Measurements from ENCODE around the gene MRGPRF. TPM values are rescaled to one million over a fixed set of nuclear protein-coding genes. Genes with fewer than 3 reads are reported as not detected.

The MRGPRF gene, protein sequence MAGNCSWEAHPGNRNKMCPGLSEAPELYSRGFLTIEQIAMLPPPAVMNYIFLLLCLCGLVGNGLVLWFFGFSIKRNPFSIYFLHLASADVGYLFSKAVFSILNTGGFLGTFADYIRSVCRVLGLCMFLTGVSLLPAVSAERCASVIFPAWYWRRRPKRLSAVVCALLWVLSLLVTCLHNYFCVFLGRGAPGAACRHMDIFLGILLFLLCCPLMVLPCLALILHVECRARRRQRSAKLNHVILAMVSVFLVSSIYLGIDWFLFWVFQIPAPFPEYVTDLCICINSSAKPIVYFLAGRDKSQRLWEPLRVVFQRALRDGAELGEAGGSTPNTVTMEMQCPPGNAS
- total RNA-seq: 0.07 TPM in 1 of 2 replicates, not detected in the other

DNA sequence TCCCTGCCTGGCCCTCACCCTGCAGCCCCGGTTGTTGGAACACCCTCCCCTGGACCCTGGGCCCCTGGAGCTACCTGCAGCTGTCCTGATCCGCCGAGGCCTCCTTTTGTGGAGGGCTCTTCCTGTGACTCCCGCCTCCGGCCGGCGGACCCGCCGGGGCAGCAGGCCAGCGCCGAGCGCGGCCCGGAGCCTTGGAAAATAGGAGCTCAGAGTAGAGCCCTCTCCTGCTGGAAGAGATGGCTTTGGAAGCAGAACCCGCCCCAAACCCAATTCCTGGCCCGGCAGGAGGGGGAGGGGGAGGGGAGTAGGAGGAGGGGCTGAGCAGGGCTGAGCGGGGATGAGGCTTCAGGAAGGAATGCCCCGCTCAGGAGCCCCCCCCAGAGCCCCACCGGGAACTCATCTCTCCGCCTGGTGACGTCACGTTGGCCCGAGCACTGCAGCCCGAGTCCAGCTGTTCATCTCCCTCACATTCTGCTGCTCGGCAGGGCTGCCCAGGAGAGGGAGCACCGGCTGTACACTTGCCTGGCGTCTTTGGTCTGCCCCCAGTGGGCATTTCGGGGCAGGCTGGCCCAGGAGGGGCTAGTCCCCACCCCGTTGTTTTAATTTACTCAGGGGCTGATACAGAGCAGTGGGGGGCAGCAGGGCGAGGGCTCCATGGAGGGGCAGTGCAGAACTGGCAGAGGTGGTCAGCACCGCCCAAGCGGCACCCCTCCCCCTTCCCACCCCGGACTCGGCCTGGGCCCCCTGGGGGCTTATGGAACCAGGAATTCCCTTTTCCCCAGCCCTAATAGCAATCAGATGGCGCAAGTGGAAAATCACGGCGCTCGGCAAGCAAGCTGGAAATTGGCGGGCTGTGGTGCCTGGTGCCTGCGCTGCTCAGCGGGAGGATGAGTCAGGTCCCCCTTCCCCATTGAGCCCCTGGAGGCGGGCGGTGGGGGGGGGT, at the start of gene MRGPRF:
MRGPRF (minus strand) TSS at position 238 of the 943 bp plus-strand sequence. CDS start 3,345 bp downstream, outside the sequence.

DNA sequence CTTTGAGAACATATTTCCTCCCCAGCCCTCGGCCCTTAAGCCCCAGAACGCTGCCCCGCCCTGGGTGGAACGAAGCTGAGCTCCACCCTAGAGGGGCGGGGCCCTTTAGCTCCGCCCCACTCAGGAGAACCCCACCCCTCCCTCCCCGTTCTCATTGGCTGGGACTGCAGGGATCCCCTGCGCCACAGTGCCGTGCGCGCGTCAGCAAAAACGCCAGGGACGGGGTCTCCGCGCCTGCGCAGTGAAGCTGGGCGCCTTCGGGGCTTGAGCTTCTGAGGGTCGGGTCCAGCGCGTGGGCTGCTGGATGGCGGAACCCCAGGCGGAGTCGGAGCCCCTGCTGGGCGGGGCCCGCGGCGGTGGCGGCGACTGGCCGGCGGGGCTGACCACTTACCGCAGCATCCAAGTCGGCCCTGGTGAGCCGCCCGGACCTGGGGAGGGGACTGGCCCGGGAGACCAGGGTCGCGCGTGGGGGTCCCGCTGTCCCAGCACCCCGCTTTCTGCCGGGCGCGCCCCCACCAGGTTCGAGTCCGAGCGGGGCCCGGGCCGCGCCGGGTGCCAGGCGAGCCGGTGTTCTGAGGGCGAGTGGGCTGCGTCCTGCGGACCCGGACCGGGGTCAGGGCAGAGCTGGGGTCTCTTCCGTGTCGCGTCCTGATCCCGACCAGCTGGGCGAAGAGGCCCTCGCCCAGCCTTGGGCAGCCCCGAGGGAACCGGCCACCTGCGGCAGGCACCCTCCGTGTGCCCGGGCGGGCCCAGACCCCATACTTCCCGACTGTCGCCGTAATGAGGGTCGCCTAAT, 35.8 kb upstream of the MRGPRF start, which contains the start of gene TPCN2:
TPCN2 (plus strand) TSS at position 239 of the 796 bp plus-strand sequence; CDS start at position 305, 66 bp downstream.

DNA sequence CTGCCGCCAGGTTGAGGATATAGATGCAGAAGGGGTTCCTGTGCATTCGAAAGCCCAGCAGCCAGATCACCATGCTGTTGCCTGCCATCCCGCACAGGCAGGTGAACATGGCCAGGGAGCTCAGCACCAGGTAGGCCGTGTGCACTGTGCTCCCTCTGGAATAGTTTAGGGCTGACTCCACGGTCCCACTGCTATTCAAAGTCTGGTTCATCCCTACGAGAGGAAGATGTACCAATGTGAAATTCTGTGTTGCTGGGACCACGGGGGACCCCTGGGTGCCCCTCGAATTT, 32.3 kb downstream of the MRGPRF start, which contains the start of gene MRGPRD:
MRGPRD (minus strand) TSS at position 211 of the 290 bp plus-strand sequence; CDS start at position 211, 0 bp downstream.

Other genes starting within 250 kb of the MRGPRF start
- 27.2 and 29.8 TPM in 2 replicates for gene CPT1A, start 171.3 kb downstream of the MRGPRF start, total RNA-seq
- gene MRPL21, start 109.4 kb downstream of the MRGPRF start, total RNA-seq: 59.8 and 65.5 TPM in 2 replicates
- gene IGHMBP2, start 109.4 kb downstream of the MRGPRF start, total RNA-seq: 10.3 and 11.4 TPM in 2 replicates
- gene MRGPRD, start 32.3 kb downstream of the MRGPRF start, total RNA-seq: not detected in 2 replicates
- 4.6 and 6.5 TPM in 2 replicates for gene TPCN2, start 35.7 kb upstream of the MRGPRF start, total RNA-seq
- not detected in 2 replicates for gene SMIM38, start 142.7 kb upstream of the MRGPRF start, total RNA-seq